Epithelial cell of proximal tubule (primary cell): Measurements from ENCODE around the gene GNPTG. TPM values are rescaled to one million over a fixed set of nuclear protein-coding genes. Genes with fewer than 3 reads are reported as not detected.

ENCODE experiments used
- DNase-seq: peaks from one replicate; pipeline ENCODE4 v3.0.0-alpha.2; 2011; ENCODE audit warnings: low read depth
- H3K4me3 ChIP-seq: 2 replicates; pipeline ENCODE4 v1.5.1; 2011; ENCODE audit warnings: low read depth, mild to moderate bottlenecking, low read length
- CTCF ChIP-seq: conservative IDR thresholded peaks from 2 replicates; pipeline ENCODE4 v1.5.1; 2012; ENCODE audit warnings: low read depth, mild to moderate bottlenecking, low read length
- total RNA-seq: library from RNA; depleted of rRNA; stranded (reverse); fragments of >200 nt; gene quantifications from 2 replicates; pipeline ENCODE4 v1.2.3, GENCODE V29; 2015

The GNPTG gene
- total RNA-seq = 38.3 and 63.9 TPM in 2 replicates

- DNase-seq = no peak
- TF ChIP-seq CTCF = no peak
- H3K4me3 ChIP-seq = peak within 1 kb of the TSS; percentile 87
Measured at GRCh38 chr16:1351582-1352362, at the start of gene GNPTG, which contains the start of gene TSR3. GNPTG (plus strand) TSS chr16:1351931; CDS start chr16:1351966, 35 bp downstream. TSR3 (minus strand) TSS chr16:1351878; CDS start chr16:1351804, 74 bp downstream.

GRCh38 chr16:1305823-1306222, 45.9 kb upstream of the GNPTG start:
- no peak for DNase-seq
- H3K4me3 ChIP-seq = no peak overlapping the region
- no peak for TF ChIP-seq CTCF

- DNase-seq = no peak
- TF ChIP-seq CTCF = no peak
Measured at GRCh38 chr16:1306334-1306733, 45.4 kb upstream of the GNPTG start.

GRCh38 chr16:1308036-1308976, 43.4 kb upstream of the GNPTG start:
- TF ChIP-seq CTCF = no peak
- no peak for DNase-seq
- H3K4me3 ChIP-seq = peak overlapping the region; percentile 75

More at GRCh38 chr16:1306334-1306733, 45.4 kb upstream of the GNPTG start:
- no peak overlapping the region for H3K4me3 ChIP-seq

- H3K4me3 ChIP-seq = peak within 1 kb of the TSS; percentile 75
- no peak for TF ChIP-seq CTCF
- peak; percentile 82 for DNase-seq
Measured at GRCh38 chr16:1308977-1309885, 42.5 kb upstream of the GNPTG start, which contains the start of gene UBE2I. UBE2I (plus strand) TSS chr16:1309636; CDS start chr16:1314031, 4,395 bp downstream.
